GM20000 (cell line): ENCODE data around the gene CRIM1.

ENCODE experiments used
- DNase-seq: peaks from one replicate; pipeline ENCODE4 v3.0.0; 2012; ENCODE audit warnings: low spot score
- TF ChIP-seq, protein P1 (sequence below): IDR thresholded peaks from 2 replicates; pipeline ENCODE4 v1.5.1; 2012; ENCODE audit warnings: mild to moderate bottlenecking, control low read depth; ENCODE audit errors: extremely low read depth, missing control alignments

CRIM1 gene

GRCh38 chr2:36414307-36414706 lies 58.7 kb downstream of the CRIM1 start:
- DNase-seq, result no peak
- TF ChIP-seq, protein P1, sequence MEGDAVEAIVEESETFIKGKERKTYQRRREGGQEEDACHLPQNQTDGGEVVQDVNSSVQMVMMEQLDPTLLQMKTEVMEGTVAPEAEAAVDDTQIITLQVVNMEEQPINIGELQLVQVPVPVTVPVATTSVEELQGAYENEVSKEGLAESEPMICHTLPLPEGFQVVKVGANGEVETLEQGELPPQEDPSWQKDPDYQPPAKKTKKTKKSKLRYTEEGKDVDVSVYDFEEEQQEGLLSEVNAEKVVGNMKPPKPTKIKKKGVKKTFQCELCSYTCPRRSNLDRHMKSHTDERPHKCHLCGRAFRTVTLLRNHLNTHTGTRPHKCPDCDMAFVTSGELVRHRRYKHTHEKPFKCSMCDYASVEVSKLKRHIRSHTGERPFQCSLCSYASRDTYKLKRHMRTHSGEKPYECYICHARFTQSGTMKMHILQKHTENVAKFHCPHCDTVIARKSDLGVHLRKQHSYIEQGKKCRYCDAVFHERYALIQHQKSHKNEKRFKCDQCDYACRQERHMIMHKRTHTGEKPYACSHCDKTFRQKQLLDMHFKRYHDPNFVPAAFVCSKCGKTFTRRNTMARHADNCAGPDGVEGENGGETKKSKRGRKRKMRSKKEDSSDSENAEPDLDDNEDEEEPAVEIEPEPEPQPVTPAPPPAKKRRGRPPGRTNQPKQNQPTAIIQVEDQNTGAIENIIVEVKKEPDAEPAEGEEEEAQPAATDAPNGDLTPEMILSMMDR, result no peak

GRCh38 chr2:36415381-36416022 lies 59.9 kb downstream of the CRIM1 start:
- no peak for DNase-seq

GRCh38 chr2:36416370-36417165 lies 61.0 kb downstream of the CRIM1 start:
- TF ChIP-seq, protein P1, result no peak
- DNase-seq, result no peak

More at GRCh38 chr2:36415381-36416022, 59.9 kb downstream of the CRIM1 start:
- TF ChIP-seq, protein P1, result no peak

GRCh38 chr2:36420569-36421181 lies 65.1 kb downstream of the CRIM1 start:
- no peak for DNase-seq
- TF ChIP-seq, protein P1, result no peak

GRCh38 chr2:36421379-36421778 lies 65.8 kb downstream of the CRIM1 start:
- TF ChIP-seq, protein P1, result no peak
- no peak for DNase-seq

DNA sequence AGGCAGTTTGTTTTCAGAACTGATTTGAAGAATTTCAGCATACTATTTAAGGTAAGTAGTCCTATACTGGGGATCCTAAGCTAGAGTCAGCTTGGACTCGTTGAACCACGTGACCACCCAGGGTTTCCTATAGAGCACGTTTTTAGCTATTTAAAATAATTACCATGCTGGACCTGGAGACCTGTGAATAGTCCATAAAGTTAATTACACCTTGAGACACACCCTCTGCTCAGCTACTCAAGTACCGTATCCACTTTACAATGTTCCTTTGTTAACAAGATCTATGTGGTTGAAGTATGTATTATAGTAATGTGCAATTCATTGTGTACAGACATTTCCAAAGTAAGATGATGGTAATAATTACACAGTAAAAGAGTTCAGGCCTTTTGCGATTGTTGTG lies 67.6 kb downstream of the CRIM1 start:
- TF ChIP-seq, protein P1, result no peak
- DNase-seq, result no peak

DNA sequence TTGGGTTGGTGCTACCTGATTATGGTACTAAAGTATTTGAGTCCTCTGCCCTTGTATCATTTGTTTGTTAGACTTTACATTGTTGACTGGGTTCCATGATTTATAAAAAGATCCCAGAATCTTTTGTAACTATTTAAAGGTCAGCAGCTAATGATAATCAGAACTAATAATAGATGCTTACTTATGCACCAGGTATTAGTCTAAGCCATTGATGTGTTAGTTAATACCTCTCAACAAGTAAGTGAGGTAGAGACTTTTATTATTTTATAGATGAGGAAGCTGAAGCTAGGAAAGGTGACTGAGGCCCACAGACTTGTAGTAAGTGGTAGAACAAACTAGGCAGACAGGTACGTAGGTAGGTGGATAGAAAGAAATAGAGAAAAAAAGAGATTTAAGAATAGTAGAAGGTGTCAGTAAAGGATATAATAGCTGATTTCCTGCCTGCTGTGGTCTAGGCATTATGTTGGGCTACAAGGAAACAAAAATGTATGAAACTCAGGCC lies 68.1 kb downstream of the CRIM1 start:
- TF ChIP-seq, protein P1, result no peak

More for the DNA sequence above, 68.1 kb downstream of the CRIM1 start:
- DNase-seq, result no peak
